Subcutaneous adipose tissue (tissue), 4 donors: ENCODE data around the gene OCA2. TPM values are rescaled to one million over a fixed set of nuclear protein-coding genes. Genes with fewer than 3 reads are reported as not detected.

Source experiments
- CTCF ChIP-seq: fragments of 450-650 bp; IDR thresholded peaks from one replicate; pipeline ENCODE4 v1.5.1; 2016; ENCODE audit warnings: low read depth, mild to moderate bottlenecking, control low read depth, antibody characterized with exemption, moderate library complexity
- total RNA-seq, 4 donors: library from RNA; depleted of rRNA; stranded (reverse); fragments of >200 nt; gene quantifications; one replicate each; pipeline ENCODE4 v1.1.0, GENCODE V29; 2016

OCA2 gene
- total RNA-seq, 4 donors from 2014 or later: 1.1 TPM; not detected in 3

DNA sequence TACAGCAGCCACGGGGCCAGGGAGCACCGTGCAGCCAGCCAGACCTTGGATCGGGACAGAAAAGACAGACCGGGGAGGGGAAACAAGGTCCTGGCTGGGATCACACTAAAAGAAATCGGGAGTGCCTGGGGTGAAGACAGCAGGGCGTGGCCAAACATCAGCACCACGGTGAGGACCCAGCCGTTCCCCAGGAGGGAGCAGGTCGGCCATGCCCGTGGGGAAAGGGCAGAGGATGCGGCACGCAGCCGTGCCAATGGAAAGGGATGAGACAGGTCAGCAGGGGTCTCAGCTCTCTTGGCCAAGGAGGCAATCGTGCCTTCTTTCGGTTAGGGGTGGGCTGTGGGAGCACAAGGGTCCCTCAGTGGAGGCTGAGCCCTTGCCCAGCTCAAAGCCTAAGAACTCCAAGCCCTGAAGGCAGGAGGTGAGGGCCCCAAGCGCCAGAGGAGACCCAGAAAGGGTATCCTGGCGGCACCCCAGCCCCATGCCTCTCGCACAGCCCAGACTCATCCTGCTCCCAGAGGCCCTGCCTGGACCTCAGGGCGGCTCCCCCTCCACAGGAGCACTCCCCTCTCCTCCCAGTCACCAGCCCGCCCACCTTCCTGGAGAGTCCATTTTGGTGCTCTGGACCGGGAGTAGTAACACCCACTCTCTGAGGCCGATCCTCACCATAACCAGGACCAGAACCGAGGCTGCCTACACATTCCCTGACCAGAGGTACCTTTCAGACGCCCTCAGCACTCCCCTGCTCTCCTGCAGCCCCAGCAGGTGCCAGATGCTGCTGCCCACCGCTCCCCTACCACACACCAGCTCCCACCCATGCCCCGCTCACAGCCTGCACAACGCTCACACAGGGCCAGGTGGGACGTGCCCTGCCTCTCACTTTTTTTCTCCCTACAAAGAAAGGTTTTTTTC lies 23.2 kb upstream of the OCA2 start:
- TF ChIP-seq CTCF: no peak

DNA sequence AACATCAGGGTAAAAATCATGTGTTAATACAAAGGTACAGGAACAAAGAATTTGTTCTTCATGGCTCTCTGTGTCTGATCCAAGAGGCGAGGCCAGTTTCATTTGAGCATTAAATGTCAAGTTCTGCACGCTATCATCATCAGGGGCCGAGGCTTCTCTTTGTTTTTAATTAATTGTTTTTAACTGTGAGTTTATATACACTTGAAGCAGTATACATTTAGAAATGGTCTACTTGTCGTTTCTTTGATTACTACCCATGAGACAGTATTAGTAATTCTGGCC lies 21.2 kb upstream of the OCA2 start:
- no peak for TF ChIP-seq CTCF

DNA sequence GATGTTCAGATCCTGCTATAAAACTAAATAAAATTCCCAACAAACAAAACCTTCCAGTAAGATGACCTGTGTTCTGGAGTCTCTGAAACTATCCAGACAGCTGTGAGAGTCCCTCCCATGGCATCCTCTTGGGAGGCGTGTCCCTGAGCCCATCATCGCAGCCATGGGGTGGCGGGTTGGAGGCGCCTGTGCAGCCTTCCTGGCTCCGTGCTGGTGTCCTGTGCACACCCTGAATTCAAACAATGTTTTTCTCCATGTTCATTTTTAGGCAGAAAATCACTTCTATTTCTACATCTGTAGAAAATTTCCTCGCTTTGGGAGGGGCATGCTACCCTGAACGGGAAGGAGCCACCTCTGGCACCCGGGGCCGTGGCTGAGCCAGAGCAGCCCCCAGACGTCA lies 19.4 kb upstream of the OCA2 start:
- no peak for TF ChIP-seq CTCF

GRCh38 chr15:28118083-28118482 lies 19.0 kb upstream of the OCA2 start:
- no peak for TF ChIP-seq CTCF

DNA sequence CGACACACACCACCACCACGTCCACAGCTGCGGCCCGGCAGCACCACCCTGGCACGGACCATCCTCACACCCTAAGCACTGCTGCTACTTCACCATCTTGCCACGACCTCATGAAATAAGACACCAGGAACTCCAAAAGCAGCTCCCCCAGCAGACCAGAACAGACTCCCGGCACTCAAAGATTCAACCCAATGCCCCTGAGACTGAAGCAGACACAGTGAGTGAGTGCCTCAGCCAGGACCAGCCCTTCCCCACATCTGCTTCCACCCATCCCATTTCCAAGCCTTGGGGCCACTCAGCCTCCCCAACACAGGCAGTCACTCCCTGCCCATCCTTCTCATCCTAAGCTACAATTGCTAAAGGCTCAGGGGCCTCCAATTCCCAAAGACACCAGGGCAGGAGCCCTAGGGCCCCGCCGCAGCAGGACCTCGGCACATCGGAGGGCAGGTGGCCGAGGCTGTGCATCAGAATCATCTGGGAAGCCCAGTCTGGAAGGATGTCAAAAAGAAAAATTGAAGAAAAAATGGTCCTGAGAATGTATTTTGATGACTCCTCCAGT lies 18.4 kb upstream of the OCA2 start:
- no peak for TF ChIP-seq CTCF

DNA sequence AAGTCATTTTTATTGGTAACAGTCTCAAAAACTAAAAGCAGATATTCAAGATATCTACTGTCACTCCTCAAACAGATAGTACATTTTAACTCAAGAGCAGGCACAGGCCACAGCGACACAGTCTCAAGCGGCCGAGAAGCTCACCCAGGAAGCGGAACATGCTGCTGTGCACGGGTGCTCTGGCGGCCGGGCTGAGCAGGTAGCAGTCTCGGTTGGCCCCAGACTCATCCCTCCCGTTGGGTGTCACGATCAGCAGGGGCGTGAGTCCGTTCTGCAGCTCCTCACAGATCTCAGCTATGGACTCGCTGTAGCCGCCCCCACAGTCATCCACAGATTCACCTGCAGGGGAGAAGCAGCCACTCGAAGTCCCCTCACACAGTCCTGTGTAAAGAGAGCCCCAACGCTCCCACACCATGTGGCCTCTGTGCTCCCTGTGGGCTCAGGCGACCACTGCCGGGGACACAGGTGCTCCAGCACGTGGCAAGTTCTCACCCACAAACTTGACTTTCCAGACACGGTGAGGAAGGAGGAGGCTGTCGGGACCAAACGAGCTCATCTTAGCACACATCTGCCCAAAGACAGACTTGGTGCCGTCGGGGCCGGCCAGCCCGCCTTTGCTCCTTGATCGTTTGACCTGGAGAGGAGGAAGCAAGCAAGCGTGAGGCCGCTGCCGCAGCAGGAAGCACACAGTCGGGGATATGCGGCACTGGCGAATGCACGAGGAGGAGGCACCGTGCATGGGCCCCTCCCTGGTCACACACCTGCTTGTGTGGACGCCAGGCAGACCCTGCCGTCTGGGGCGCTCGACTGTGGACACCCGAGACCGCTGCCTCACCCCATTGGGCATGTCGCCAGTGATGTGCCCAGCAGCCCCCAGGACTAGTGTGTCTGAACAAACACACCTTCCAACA lies 17.7 kb upstream of the OCA2 start:
- no peak for TF ChIP-seq CTCF

DNA sequence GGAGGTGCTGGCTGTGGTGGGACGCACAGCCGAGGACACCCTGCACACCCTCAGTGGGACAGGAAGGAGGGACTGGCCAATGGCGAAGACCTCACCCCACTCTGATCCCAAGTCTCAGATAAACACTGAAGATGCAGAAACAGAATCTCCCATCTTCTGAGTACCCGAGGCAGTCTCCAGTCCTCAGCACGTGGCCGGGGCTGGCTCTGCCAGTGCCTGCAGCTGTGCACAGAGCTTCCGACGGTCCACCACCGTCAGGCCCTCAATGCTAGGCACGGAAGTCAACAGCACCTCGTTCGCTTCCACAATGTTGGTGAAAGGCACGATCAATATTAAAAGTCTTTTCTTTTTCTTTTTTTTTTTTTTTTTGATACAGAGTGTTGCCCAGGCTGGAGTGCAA lies 16.8 kb upstream of the OCA2 start:
- no peak for TF ChIP-seq CTCF
